ENCODE results near the gene GPR39. TPM values are rescaled to one million over a fixed set of nuclear protein-coding genes. Genes with fewer than 3 reads are reported as not detected.

Gene GPR39
- total RNA-seq, 2 donors from 2014 or later: 12.3 to 14.6 TPM

DNA sequence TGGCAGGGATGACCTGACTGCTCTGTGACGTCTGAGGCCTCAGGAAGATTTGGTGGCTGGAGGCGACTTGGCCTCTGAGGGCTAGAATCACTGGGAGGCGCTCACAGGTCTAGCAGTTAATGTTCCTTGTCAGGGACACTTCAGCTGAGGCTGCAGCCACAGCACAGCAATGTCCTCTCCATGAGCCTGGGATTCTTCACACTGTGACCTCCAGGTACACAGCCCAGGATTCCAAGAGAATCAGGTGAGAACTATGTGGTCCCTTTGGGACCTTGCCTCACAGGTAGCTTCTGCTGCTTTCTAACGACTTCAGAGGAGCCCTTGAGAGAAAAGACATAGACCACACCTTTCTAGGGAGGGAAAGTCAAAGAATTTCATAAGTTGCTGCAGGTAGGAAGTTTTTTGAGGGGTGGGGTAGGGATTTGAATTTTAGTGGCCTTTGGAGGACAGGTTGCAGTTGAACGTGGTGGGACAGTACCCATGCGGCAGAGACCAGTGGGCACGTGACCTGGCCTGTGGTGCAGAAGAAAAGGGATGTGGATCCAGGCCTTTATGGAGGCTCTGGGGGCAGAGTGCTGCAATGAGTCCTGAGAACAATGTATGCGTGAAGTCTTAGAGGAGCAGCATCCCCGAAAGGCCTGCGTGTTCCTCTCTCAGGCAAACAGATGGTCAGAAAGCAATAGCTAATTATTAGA, 167.2 kb downstream of the GPR39 start:
- Histone ChIP-seq H3K27ac (no peak overlapping the region), H3K4me3 (no peak overlapping the region), H3K27me3 (no peaks in the 10 kb centered on the region), H3K4me1 (no peaks in the 10 kb centered on the region), H3K36me3 (no peaks in the 10 kb centered on the region), H3K9me3 (no peaks in the 10 kb centered on the region), H3K9ac (ENCODE audit: low read depth in 2 of 2, low read length in 2 of 2) (no peak overlapping the region)
- peak; percentile 8 for DNase-seq
- TF ChIP-seq, protein P1, sequence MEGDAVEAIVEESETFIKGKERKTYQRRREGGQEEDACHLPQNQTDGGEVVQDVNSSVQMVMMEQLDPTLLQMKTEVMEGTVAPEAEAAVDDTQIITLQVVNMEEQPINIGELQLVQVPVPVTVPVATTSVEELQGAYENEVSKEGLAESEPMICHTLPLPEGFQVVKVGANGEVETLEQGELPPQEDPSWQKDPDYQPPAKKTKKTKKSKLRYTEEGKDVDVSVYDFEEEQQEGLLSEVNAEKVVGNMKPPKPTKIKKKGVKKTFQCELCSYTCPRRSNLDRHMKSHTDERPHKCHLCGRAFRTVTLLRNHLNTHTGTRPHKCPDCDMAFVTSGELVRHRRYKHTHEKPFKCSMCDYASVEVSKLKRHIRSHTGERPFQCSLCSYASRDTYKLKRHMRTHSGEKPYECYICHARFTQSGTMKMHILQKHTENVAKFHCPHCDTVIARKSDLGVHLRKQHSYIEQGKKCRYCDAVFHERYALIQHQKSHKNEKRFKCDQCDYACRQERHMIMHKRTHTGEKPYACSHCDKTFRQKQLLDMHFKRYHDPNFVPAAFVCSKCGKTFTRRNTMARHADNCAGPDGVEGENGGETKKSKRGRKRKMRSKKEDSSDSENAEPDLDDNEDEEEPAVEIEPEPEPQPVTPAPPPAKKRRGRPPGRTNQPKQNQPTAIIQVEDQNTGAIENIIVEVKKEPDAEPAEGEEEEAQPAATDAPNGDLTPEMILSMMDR (IDR thresholded peaks at IDR 0.05): no peak
- intact Hi-C loops (cut with DNase I): no loop called here

- intact Hi-C loops (cut with DNase I): no loop called here
- H3K4me1 ChIP-seq: no peaks in the 10 kb centered on the region
- DNase-seq: peak; percentile 14
Observed at GRCh38 chr2:132584976-132585817, 168.6 kb downstream of the GPR39 start.

DNA sequence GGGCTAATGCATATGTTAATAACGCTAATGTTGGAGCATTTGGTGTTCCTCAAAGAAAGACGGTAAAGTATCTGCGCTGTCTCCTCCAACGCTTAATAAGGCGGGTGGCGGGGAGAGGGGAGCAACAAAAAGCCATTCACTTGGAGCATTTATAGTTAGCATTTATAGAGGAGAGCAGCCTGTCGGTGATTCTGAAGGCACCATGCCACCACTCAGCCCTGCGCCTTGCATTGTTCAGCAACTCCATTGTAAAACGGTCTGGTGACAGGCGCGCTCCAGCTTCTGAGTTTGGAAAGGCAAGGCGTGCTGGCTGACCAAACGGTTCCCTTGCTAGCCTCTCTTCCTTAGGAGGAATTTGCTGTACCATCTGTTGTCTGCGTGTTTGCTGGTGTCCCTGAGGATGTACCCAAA, 169.5 kb downstream of the GPR39 start:
- peak; percentile 3 for DNase-seq
- TF ChIP-seq, protein P1 (IDR thresholded peaks at IDR 0.05): no peak
- H3K4me3 ChIP-seq: no peak overlapping the region
- no peaks in the 10 kb centered on the region for H3K27me3 ChIP-seq
- intact Hi-C loops (cut with DNase I): no loop called here
- no peaks in the 10 kb centered on the region for H3K36me3 ChIP-seq
- no peak overlapping the region for H3K27ac ChIP-seq
- H3K9me3 ChIP-seq: no peaks in the 10 kb centered on the region
- no peak overlapping the region for H3K9ac ChIP-seq (ENCODE audit: low read depth in 2 of 2, low read length in 2 of 2)
- H3K4me1 ChIP-seq: no peaks in the 10 kb centered on the region

More at GRCh38 chr2:132584976-132585817, 168.6 kb downstream of the GPR39 start:
- Histone ChIP-seq H3K9ac (ENCODE audit: low read depth in 2 of 2, low read length in 2 of 2) (no peak overlapping the region), H3K27me3 (no peaks in the 10 kb centered on the region), H3K27ac (no peak overlapping the region), H3K36me3 (no peaks in the 10 kb centered on the region), H3K4me3 (no peak overlapping the region), H3K9me3 (no peaks in the 10 kb centered on the region)
- TF ChIP-seq, protein P1 (IDR thresholded peaks at IDR 0.05): no peak

DNA sequence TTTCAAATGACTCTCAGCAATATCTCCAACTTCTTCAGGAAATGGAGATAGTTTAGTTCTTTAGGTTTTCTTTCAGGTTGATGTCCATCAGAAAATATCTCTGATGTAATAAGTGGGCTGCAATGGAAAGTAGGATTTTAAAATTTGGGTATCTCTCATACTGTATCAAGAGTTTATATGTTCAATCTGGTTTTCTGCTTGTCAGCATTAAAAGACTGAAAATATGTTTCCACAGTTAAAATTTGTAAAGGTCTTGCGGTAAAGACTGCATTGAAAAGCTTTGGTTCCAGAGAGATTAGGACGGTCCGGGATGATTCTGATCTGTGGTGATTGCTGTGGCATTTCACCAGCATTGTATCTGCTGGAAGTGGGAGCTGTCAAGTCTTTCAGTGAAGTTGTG, 170.2 kb downstream of the GPR39 start:
- no peak for DNase-seq
- H3K27ac ChIP-seq: no peak overlapping the region
- intact Hi-C loops (cut with DNase I): no loop called here
- H3K4me1 ChIP-seq: no peaks in the 10 kb centered on the region
- H3K27me3 ChIP-seq: no peaks in the 10 kb centered on the region
- no peaks in the 10 kb centered on the region for H3K36me3 ChIP-seq
- no peak overlapping the region for H3K9ac ChIP-seq (ENCODE audit: low read depth in 2 of 2, low read length in 2 of 2)
- H3K9me3 ChIP-seq: no peaks in the 10 kb centered on the region
- H3K4me3 ChIP-seq: no peak overlapping the region
- TF ChIP-seq, protein P1 (IDR thresholded peaks at IDR 0.05): no peak

- peak; percentile 25 for DNase-seq
- H3K9me3 ChIP-seq: no peaks in the 10 kb centered on the region
- no peak overlapping the region for H3K4me3 ChIP-seq
- no peak overlapping the region for H3K27ac ChIP-seq
- TF ChIP-seq, protein P1 (IDR thresholded peaks at IDR 0.05): no peak
- no peaks in the 10 kb centered on the region for H3K4me1 ChIP-seq
- intact Hi-C loops (cut with DNase I): no loop called here
- H3K36me3 ChIP-seq: no peaks in the 10 kb centered on the region
- H3K9ac ChIP-seq (ENCODE audit: low read depth in 2 of 2, low read length in 2 of 2): no peak overlapping the region
- H3K27me3 ChIP-seq: no peaks in the 10 kb centered on the region
Observed at GRCh38 chr2:132588576-132588975, 172.0 kb downstream of the GPR39 start.

All from colonic mucosa (tissue), 4 donors.